ENCODE data around the gene RPA3.

Gene RPA3

DNA sequence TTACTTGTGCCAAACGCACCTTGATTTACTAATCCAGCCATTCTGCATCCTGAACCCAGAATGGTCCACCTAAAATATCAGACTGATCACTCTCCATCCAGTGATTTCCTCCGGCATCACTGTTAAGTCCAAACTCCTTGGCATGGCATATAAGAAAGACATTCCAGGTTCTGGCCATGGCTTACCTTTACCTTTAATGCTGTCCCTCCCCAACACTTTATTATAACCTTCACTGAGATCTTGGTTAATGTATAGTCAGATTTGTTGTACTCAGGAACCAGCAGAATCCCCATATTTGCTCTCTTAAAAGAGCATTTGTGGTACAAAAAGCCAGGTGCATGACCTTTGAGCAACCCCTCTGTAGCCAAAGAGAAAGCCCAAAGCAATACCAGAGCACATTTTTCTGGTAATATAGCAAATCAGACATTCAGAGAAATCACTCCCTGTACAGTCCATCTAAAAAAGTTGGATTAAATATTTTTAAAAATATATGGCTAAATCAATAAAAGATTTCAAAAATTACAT lies 67.7 kb downstream of the RPA3 start:
- no peak for DNase-seq

DNA sequence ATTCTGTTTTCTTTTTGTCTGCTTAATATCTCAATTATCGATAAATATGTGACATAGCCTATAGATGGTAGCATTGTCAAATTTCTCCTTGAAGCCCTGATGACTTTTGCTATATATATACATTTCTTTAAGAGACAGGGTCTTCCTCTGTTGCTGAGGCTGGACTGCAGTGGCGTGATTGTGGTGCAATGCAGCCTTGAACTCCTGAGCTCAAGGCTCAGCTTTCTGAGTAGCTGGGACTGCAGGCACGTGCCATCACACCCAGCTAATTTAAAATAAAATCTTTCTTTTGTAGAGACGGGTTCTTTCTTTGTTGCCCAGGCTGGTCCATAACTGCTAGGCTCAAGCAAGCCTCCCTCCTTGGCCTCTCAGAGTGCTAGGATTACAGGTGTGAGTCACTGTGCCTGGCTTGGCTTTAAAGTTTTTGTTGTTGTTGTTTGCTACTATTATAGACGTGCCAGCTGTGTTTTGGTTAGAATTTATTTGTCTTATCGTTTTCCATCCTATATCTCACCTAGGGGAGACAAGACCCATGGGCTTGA lies 70.8 kb downstream of the RPA3 start:
- no peak for DNase-seq

DNA sequence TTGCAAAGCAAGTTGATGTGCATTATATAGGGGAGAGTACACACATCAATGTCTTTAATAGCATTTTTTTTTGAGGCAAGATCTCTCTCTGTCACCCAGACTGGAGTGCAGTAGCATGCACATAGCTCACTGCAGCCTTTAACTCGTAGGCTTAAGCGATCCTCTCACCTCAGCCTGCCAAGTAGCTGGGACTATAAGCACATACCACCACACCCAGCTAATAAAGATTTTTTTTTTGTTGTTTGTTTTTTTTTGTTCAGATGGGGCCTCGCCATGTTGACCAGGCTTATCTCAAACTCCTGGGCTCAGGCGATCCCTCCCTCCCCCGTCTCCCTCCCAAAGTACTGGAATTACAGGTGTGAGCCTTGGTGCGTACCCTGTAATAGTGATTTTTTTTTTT lies 76.3 kb downstream of the RPA3 start:
- no peak for DNase-seq

DNA sequence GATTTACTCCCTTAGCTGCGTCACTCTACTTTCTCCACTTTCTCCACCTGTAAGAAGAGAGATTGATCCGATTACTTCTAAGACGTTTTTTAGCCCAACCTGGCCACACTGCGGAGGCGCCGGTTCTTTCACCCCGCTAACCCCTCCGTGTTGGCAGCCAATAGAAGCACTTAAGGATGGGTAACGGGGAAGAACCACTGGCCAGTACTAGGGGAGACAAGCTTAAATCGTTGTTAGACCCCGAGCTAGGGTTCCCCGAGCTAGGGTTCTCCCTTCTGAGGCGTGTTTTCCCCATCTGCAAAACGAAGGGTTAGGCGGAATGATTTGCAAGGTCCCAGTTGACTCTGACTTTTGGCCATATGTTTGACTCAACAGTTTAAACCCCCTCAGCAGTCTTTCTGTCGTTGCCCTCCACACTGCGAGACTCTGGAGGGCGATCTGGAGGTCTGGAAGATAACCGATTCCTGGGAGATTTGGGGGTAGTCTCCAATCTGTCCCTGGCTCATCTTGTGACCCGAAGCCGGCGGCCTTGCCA lies 77.2 kb downstream of the RPA3 start:
- no peak for DNase-seq

GRCh38 chr7:7640221-7641128 lies 77.9 kb downstream of the RPA3 start, which contains the start of gene UMAD1:
TSS of gene UMAD1 (plus strand) at chr7:7640752. CDS start at chr7:7673372, 32,620 bp downstream.
- DNase-seq = peak; percentile 98

DNA sequence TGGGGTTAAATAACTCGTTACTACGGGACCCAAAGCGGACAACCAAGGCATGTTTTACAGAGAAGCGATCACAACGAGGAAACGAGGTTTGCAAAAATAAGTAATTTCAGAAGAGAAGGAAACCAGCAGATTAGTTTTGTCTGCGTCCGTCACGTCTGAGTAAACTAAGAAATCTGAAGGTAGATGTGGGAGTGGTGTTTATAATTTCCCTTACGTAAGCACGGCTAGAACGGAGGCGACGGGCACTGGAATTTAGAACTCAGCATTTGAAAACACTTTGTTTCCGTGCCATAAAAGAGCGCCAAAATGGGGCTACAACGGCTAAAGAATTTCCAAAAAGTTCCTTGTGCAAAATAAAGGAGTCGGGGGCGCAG lies 78.6 kb downstream of the RPA3 start:
- DNase-seq = no peak

DNA sequence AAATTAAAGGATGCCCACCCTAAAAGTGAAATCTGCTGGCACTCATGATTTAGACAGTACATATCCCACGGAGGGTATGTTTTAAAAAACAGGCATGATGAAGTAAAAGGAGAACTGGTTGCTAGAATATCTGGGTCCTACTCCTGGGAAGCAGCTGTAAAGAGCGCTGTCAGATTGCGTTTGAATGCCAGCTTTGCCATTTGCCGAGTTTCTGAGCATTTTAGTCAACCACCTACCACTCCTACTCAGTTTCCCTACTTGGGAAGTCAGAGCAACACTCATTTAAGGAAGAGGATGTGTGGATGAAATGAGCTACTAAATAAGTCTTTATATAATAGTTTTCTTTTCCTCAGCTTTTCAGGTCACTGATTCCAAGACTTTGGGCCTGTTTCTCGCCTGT lies 79.0 kb downstream of the RPA3 start:
- DNase-seq = no peak

DNA sequence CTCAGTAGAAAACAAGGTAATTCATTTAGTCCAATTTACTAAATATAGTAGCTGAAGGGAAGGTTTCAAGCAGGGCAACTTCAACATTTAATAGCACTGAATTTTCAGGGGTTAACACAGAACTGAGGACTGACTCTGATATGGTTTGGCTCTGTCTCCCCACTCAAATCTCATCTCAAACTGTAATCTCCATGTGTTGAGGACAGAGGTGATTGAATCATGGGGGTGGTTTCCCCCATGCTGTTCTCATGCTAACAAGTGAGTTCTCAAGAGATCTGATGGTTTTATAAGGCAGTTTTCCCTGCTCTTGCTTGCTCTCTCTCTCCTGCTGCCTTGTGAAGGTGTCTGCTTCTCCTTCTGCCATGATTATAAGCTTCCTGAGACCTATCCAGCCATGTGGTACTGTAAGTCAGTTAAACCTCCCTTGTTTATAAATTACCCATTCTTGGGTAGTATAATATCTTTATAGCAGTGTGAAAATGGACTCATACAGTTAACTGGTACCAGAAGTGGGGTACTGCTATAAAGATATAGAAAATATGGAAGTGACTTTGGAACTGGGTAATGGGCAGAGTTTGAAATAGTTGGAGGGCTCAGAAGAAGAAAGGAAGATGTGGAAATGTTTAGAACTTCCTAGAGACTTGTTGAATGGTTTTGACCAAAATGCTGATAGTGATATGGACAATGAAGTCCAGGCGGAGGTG lies 87.6 kb downstream of the RPA3 start:
- no peak for DNase-seq

DNA sequence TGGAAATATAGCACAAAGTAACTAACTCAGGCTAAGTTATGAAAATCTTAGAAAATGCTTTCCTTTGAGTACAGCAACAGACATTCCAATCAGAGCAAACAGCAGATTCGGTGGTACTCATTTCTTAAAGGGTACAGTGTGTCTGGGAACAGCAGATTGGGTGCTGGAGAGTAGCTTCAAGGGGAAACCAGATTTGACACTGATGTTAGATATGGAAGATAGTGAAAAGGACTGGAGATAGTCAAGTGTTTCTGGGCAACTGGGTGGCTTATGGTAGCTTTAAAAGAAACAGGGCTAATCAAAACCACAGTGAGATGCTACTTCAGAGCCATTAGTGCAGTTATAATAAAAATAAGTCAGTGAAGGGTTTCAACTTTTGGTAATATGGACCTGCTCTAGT lies 89.9 kb downstream of the RPA3 start:
- no peak for DNase-seq

GRCh38 chr7:7620644-7621210 lies 97.7 kb downstream of the RPA3 start:
- no peak for DNase-seq

- DNase-seq = no peak
Observed at GRCh38 chr7:7620236-7620635, 98.2 kb downstream of the RPA3 start.

- DNase-seq = no peak
Observed at GRCh38 chr7:7618410-7618809, 100.0 kb downstream of the RPA3 start.

GRCh38 chr7:7617550-7617949 lies 100.9 kb downstream of the RPA3 start:
- no peak for DNase-seq

- DNase-seq = no peak
Observed at GRCh38 chr7:7614018-7614741, 104.2 kb downstream of the RPA3 start.

DNA sequence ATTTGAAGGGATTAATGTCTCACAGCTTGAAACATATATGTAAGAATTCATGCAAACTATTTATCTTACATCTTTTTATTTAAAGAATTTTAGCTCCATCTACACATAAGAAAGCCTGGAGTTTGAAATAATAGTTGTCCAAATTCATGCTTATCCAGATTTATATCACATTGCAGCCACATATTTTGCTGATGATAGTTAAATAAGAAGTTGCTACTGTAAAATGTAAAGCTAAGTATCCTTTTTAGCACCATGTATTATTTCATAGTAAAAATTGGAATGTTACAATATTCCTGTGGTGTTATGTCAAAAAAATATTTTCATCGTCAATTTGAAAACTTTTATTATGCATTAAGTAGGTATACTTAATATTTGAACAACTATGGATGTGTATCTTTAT lies 105.2 kb downstream of the RPA3 start:
- DNase-seq = no peak

DNA sequence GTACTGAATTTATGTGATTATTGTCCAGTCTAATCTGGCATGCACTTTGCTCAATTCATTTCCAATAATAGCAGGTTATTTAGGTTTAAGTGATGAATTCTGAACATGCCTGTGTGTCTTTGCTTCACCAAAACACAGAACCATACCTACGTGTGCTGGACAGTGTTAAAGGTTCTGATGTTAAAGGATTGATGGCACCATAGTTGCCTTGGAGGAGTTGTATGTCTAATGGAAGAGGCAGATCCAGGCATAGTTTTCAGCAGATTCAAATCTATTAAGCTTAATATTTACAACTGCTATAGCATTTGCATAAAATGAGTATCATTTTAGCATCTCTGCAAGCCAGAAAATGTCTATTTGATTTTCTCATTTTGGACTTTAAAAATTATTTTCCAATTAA lies 105.9 kb downstream of the RPA3 start:
- no peak for DNase-seq

GRCh38 chr7:7609330-7609729 lies 109.1 kb downstream of the RPA3 start:
- DNase-seq = no peak

GRCh38 chr7:7607010-7607409 lies 111.4 kb downstream of the RPA3 start:
- no peak for DNase-seq

- DNase-seq = no peak
Observed at GRCh38 chr7:7596176-7596575, 122.2 kb downstream of the RPA3 start.

- no peak for DNase-seq
Observed at GRCh38 chr7:7595451-7595850, 123.0 kb downstream of the RPA3 start.
